HepG2 (cell line): ENCODE data around the gene SPTSSA. TPM values are rescaled to one million over a fixed set of nuclear protein-coding genes. Genes with fewer than 3 reads are reported as not detected.

Experiments used
- ATAC-seq: fragments of 200-7000 bp; cut with Tn5 transposase; 3 replicates; pipeline ENCODE4 v1.9.1; 2020; ENCODE audit warnings: mild to moderate bottlenecking, moderate library complexity
- BruUV-seq: library from RNA; stranded (reverse); fragments of 400-500 nt; replicated peaks from 2 replicates; lab custom pipeline; 2021; lab: Mats Ljungman, UMichigan
- CTCF ChIA-PET: fragments of 300-600 bp; formaldehyde crosslinking; extraction: SDS; loops from one replicate; lab custom pipeline; 2021; ENCODE audit warnings: low total read pairs, inconsistent platforms, low intra/inter-chr PET ratio; lab: Yijun Ruan, JAX
- POLR2A ChIA-PET: fragments of 350-600 bp; sonication (Branson Sonifier 250); formaldehyde crosslinking; loops from one replicate; lab custom pipeline; 2020; ENCODE audit warnings: antibody characterized with exemption, inconsistent platforms; lab: Yijun Ruan, JAX
- DNase-seq: peaks from one replicate; pipeline ENCODE4 v3.0.0-alpha.2; 2015; ENCODE audit warnings: low spot score
- FAIRE-seq: peaks from 3 replicates; lab custom pipeline; 2011; peaks lifted over from hg19 to GRCh38; lab: Jason Lieb, UNC
- H2AFZ ChIP-seq: one replicate; pipeline ENCODE4 v1.6.1; 2011; ENCODE audit warnings: low read length, inconsistent platforms
- H3K27ac ChIP-seq: fragments of 300-600 bp; 3 replicates; pipeline ENCODE4 v1.8.0; 2011; ENCODE audit warnings: mixed run types, mild to moderate bottlenecking, mixed read lengths, low read length, inconsistent platforms; ENCODE audit not compliant: insufficient read depth; ENCODE audit errors: extremely low read length
- H3K27me3 ChIP-seq, 2 experiments: fragments of 200-600 bp in 1 of 2; 2 replicates in 1 of 2; 3 replicates in 1 of 2; pipeline versions ENCODE4 v1.6.0 to v1.8.0; 2011; ENCODE audit warnings: low read length in 2 of 2, mild to moderate bottlenecking in 2 of 2, moderate library complexity in 2 of 2, inconsistent platforms in 1 of 2; ENCODE audit not compliant: insufficient read depth in 2 of 2, control insufficient read depth in 1 of 2
- H3K36me3 ChIP-seq, 2 experiments: fragments of 200-600 bp in 1 of 2; replicated peaks in 1 of 2; 2 replicates in 1 of 2; 3 replicates in 1 of 2; pipeline versions ENCODE4 v1.5.1 to v1.8.0; 2011; ENCODE audit warnings: low read length in 2 of 2, inconsistent platforms in 1 of 2; ENCODE audit not compliant: insufficient read depth in 2 of 2, control insufficient read depth in 1 of 2
- H3K4me1 ChIP-seq: 2 replicates; pipeline ENCODE4 v1.5.1; 2012; ENCODE audit warnings: low read length, inconsistent platforms; ENCODE audit not compliant: insufficient read depth
- H3K4me2 ChIP-seq: 2 replicates; pipeline ENCODE4 v1.6.0; 2011; ENCODE audit warnings: low read depth, low read length, inconsistent platforms
- H3K4me3 ChIP-seq, 3 experiments: fragments of 200-600 bp in 1 of 3; sonication (generic), shearing (Covaris generic) in 1 of 3; replicated peaks in 1 of 3; 2 replicates each; pipeline ENCODE4 v1.5.1; 2011 to 2016; ENCODE audit warnings: low read length in 3 of 3, inconsistent platforms in 2 of 3, low read depth in 2 of 3, mild to moderate bottlenecking in 2 of 3, control low read depth in 1 of 3, mixed read lengths in 1 of 3; ENCODE audit not compliant: insufficient read depth in 1 of 3
- H3K79me2 ChIP-seq: one replicate; pipeline ENCODE4 v1.6.1; 2011; ENCODE audit warnings: low read length, inconsistent platforms; ENCODE audit not compliant: insufficient read depth
- H3K9ac ChIP-seq: 2 replicates; pipeline ENCODE4 v1.6.0; 2011; ENCODE audit warnings: mild to moderate bottlenecking, low read depth, low read length, inconsistent platforms; ENCODE audit not compliant: insufficient read depth
- H3K9me3 ChIP-seq: 2 replicates; pipeline ENCODE4 v1.5.1; 2012; ENCODE audit warnings: mild to moderate bottlenecking, low read length
- H4K20me1 ChIP-seq: 2 replicates; pipeline ENCODE4 v1.6.0; 2011; ENCODE audit warnings: inconsistent platforms, mild to moderate bottlenecking, low read length, moderate library complexity; ENCODE audit not compliant: insufficient read depth
- ARNT ChIP-seq: fragments of 450-650 bp; IDR thresholded peaks from 2 replicates; pipeline ENCODE4 v1.6.1; 2017
- ATAD3A ChIP-seq: sonication (generic); formaldehyde crosslinking; IDR thresholded peaks from 2 replicates; pipeline ENCODE4 v1.4.0; 2020; ENCODE audit warnings: missing genetic modification reagents
- BORCS8-MEF2B ChIP-seq: sonication (generic); formaldehyde crosslinking; IDR thresholded peaks from 2 replicates; pipeline ENCODE4 v1.8.0; 2022; ENCODE audit warnings: mild to moderate bottlenecking, missing genetic modification reagents
- BRD4 ChIP-seq: sonication (generic); formaldehyde crosslinking; IDR thresholded peaks from 2 replicates; pipeline ENCODE4 v1.4.0; 2020; ENCODE audit warnings: missing genetic modification reagents
- BRF2 ChIP-seq: sonication (generic); formaldehyde crosslinking; IDR thresholded peaks from 2 replicates; pipeline ENCODE4 v1.8.1; 2022; ENCODE audit warnings: mild to moderate bottlenecking, missing genetic modification reagents
- FOXK2 ChIP-seq: fragments of 450-650 bp; IDR thresholded peaks from 2 replicates; pipeline ENCODE4 v1.6.1; 2016
- HOXA9 ChIP-seq: sonication (generic); formaldehyde crosslinking; IDR thresholded peaks from 2 replicates; pipeline ENCODE4 v1.8.1; 2022; ENCODE audit warnings: missing genetic modification reagents, mild to moderate bottlenecking, moderate library complexity, borderline replicate concordance
- ISX ChIP-seq: sonication (generic); formaldehyde crosslinking; conservative IDR thresholded peaks from 2 replicates; pipeline ENCODE4 v1.5.0; 2020; ENCODE audit warnings: missing genetic modification reagents
- KDM2A ChIP-seq: sonication (generic); formaldehyde crosslinking; IDR thresholded peaks from 2 replicates; pipeline ENCODE4 v1.4.0; 2020; ENCODE audit warnings: low read depth, missing genetic modification reagents, borderline replicate concordance
- MED8 ChIP-seq: sonication (generic); formaldehyde crosslinking; IDR thresholded peaks from 2 replicates; pipeline ENCODE4 v1.8.1; 2023; ENCODE audit warnings: mild to moderate bottlenecking, missing genetic modification reagents; ENCODE audit not compliant: insufficient replicate concordance
- MTERF4 ChIP-seq: sonication (generic); formaldehyde crosslinking; IDR thresholded peaks from 2 replicates; pipeline ENCODE4 v1.8.0; 2023; ENCODE audit warnings: mild to moderate bottlenecking, missing genetic modification reagents
- PHF20 ChIP-seq: sonication (generic); formaldehyde crosslinking; IDR thresholded peaks from 2 replicates; pipeline ENCODE4 v1.5.0; 2020; ENCODE audit warnings: mild to moderate bottlenecking, missing genetic modification reagents
- RARA ChIP-seq: IDR thresholded peaks from 2 replicates; pipeline ENCODE4 v1.6.1; 2016; ENCODE audit warnings: missing genetic modification reagents, missing compliant biosample characterization
- RORA ChIP-seq: sonication (generic); formaldehyde crosslinking; IDR thresholded peaks from 2 replicates; pipeline ENCODE4 v1.5.0; 2020; ENCODE audit warnings: mild to moderate bottlenecking, missing genetic modification reagents, moderate library complexity
- SOX5 ChIP-seq: IDR thresholded peaks from 2 replicates; pipeline ENCODE4 v1.6.1; 2016; ENCODE audit warnings: borderline replicate concordance
- SP4 ChIP-seq: sonication (generic); formaldehyde crosslinking; IDR thresholded peaks from 2 replicates; pipeline ENCODE4 v1.8.1; 2023; ENCODE audit warnings: mild to moderate bottlenecking, missing genetic modification reagents
- TCF7 ChIP-seq: sonication (generic); IDR thresholded peaks from 2 replicates; pipeline ENCODE4 v1.6.1; 2016; ENCODE audit warnings: antibody characterized with exemption, low read depth
- TGIF2 ChIP-seq: IDR thresholded peaks from 2 replicates; pipeline ENCODE4 v1.6.1; 2016; ENCODE audit warnings: control low read depth, missing compliant biosample characterization
- THAP11 ChIP-seq: IDR thresholded peaks from 2 replicates; pipeline ENCODE4 v1.6.1; 2016; ENCODE audit warnings: missing biosample characterization, missing genetic modification reagents
- ZNF232 ChIP-seq: sonication (generic); formaldehyde crosslinking; IDR thresholded peaks from 2 replicates; pipeline ENCODE4 v1.4.0; 2020; ENCODE audit warnings: missing genetic modification reagents, borderline replicate concordance
- ZNF558 ChIP-seq: sonication (generic); formaldehyde crosslinking; IDR thresholded peaks from 2 replicates; pipeline ENCODE4 v1.9.0; 2022; ENCODE audit warnings: mild to moderate bottlenecking, missing genetic modification reagents, borderline replicate concordance
- ZNF562 ChIP-seq: sonication (generic); formaldehyde crosslinking; IDR thresholded peaks from 2 replicates; pipeline ENCODE4 v1.8.0; 2022; ENCODE audit warnings: missing genetic modification reagents, borderline replicate concordance
- ZNF704 ChIP-seq: sonication (generic); formaldehyde crosslinking; IDR thresholded peaks from 2 replicates; pipeline ENCODE4 v1.8.1; 2023; ENCODE audit warnings: mild to moderate bottlenecking, inconsistent platforms, moderate library complexity, missing genetic modification reagents, borderline replicate concordance
- ZNF737 ChIP-seq: sonication (generic); formaldehyde crosslinking; IDR thresholded peaks from 2 replicates; pipeline ENCODE4 v1.5.0; 2020; ENCODE audit warnings: missing genetic modification reagents, mild to moderate bottlenecking, borderline replicate concordance
- ZNF883 ChIP-seq: sonication (generic); formaldehyde crosslinking; IDR thresholded peaks from 2 replicates; pipeline ENCODE4 v1.5.1; 2020; ENCODE audit warnings: mild to moderate bottlenecking, missing genetic modification reagents; ENCODE audit errors: not compliant biosample characterization
- WGBS: methylation state at CpG from one replicate; pipeline ENCODE4 v1.1.6; 2017; ENCODE audit warnings: low lambda C conversion rate; 5-methylcytosine and 5-hydroxymethylcytosine counted together
- in situ Hi-C: cut with HindIII; loops from 2 replicates; pipeline ENCODE4 v1.10.0; 2017; ENCODE audit warnings: low pct_unique_long_range_greater_than_20kb; ENCODE audit not compliant: extremely low pct_ligation_motif_present
- intact Hi-C: fragments of 100-400 bp; cut with micrococcal nuclease; formaldehyde crosslinking; loops from one replicate; pipeline ENCODE4 v1.10.0; 2022; ENCODE audit not compliant: unreplicated experiment
- polyA plus RNA-seq, 8 experiments: library from polyadenylated mRNA; depleted of rRNA in 3 of 8; stranded (reverse) in 7 of 8; unstranded in 1 of 8; fragments of >200 nt; fragmentation: Illumina TruSeq in 4 of 8; extraction: Trizol in 4 of 8; gene quantifications; 2 replicates each; pipeline versions ENCODE4 v1.2.1 to v1.2.3, GENCODE V29; 2011 to 2016; ENCODE audit warnings: low read depth in 4 of 8, missing spikeins in 1 of 8, mixed read lengths in 1 of 8; ENCODE audit not compliant: insufficient read depth in 1 of 8
- total RNA-seq, 5 experiments: library from RNA; depleted of rRNA; stranded (reverse); fragments of >200 nt; fragmentation: Illumina TruSeq; extraction: Trizol; gene quantifications; 2 replicates each; pipeline ENCODE4 v1.2.3, GENCODE V29; 2016; ENCODE audit warnings: low read depth in 1 of 5

The SPTSSA gene
- total and polyA plus RNA-seq, 2 of the 13 experiments (the other 11 are each of a cell fraction or from before 2014, with no cell fraction given) = 19.1 to 86.1 TPM

- POLR2A ChIA-PET = no interaction called here
- no TSS peak for BruUV-seq
- Histone ChIP-seq H3K9me3 (peaks cover 7% of the 10 kb centered on the region), H3K27ac (no peak overlapping the region), H3K79me2 (no peaks in the 10 kb centered on the region), H3K4me3 (no peak overlapping the region), H3K36me3 (no peaks in the 10 kb centered on the region), H3K9ac (no peak overlapping the region), H4K20me1 (no peaks in the 10 kb centered on the region), H3K4me2 (no peak overlapping the region), H3K27me3 (peaks cover 0 to 4% of the 10 kb centered on the region in 2 experiments; a peak in 2 of 5 replicates), H2AFZ (no peak overlapping the region), H3K4me1 (no peaks in the 10 kb centered on the region)
- ATAC-seq = no peak; the same call in 2 of the 3 replicates
- CTCF ChIA-PET = no interaction called here
- DNase-seq = no peak
- FAIRE-seq = no peak
- intact Hi-C loops (no loop called here), in situ Hi-C loops (no loop called here)
- WGBS = 63% methylated on average over 2 of the region's 2 CpGs
- TF ChIP-seq ZNF562 = no peak
- TF ChIP-seq HOXA9 = no peak
- TF ChIP-seq ATAD3A (CRISPR knock-in tag) = 0 out of 2 replicates have a peak, but pooled peaks have one; percentile 51
- no peak for TF ChIP-seq KDM2A (CRISPR knock-in tag)
- no peak for TF ChIP-seq BRD4 (CRISPR knock-in tag)
- no peak for TF ChIP-seq ZNF704
- no peak for TF ChIP-seq SP4
- no peak for TF ChIP-seq BORCS8-MEF2B (CRISPR knock-in tag)
- no peak for TF ChIP-seq TCF7
- no peak for TF ChIP-seq BRF2
- no peak for TF ChIP-seq ZNF883 (CRISPR knock-in tag)
- no peak for TF ChIP-seq TGIF2
- TF ChIP-seq ZNF558 = 0 out of 2 replicates have a peak, but pooled peaks have one; percentile 39
- no peak for TF ChIP-seq SOX5 (CRISPR knock-in tag)
- no peak for TF ChIP-seq MED8
- TF ChIP-seq FOXK2 = no peak
- TF ChIP-seq PHF20 (CRISPR knock-in tag) = peak; percentile 19; the same call in 1 of the 2 replicates
- no peak for TF ChIP-seq RARA
- no peak for TF ChIP-seq RORA (CRISPR knock-in tag)
- TF ChIP-seq ARNT = no peak
- TF ChIP-seq THAP11 (CRISPR knock-in tag) = no peak
- peak; percentile 63; the same call in 1 of the 2 replicates for TF ChIP-seq ZNF737
- no peak for TF ChIP-seq ZNF232 (CRISPR knock-in tag)
- no peak for TF ChIP-seq MTERF4 (CRISPR knock-in tag)
- no peak for TF ChIP-seq ISX (CRISPR knock-in tag)
Measured at GRCh38 chr14:34409721-34410120, 52.3 kb downstream of the SPTSSA start.
